Mesodermal cell (in vitro differentiated cells): Measurements from ENCODE around the gene FOXN3.

Experiments used
- H3K27ac ChIP-seq: 2 replicates; pipeline ENCODE4 v1.7.0; 2013; ENCODE audit warnings: mild to moderate bottlenecking, low read depth, low read length, moderate library complexity; ENCODE audit not compliant: severe bottlenecking
- H3K36me3 ChIP-seq: 2 replicates; pipeline ENCODE4 v1.7.1; 2013; ENCODE audit warnings: mild to moderate bottlenecking, low read length, moderate library complexity; ENCODE audit not compliant: control insufficient read depth, insufficient read depth
- H3K4me1 ChIP-seq: one replicate; pipeline ENCODE4 v1.7.1; 2013; ENCODE audit warnings: mild to moderate bottlenecking, low read length; ENCODE audit not compliant: insufficient read depth, control insufficient read depth, poor library complexity, severe bottlenecking
- H3K4me3 ChIP-seq: 2 replicates; pipeline ENCODE4 v1.7.0; 2013; ENCODE audit warnings: low read length, control low read depth, mild to moderate bottlenecking; ENCODE audit not compliant: insufficient read depth, poor library complexity, severe bottlenecking; ENCODE audit errors: extremely low read depth
- H3K9me3 ChIP-seq: 2 replicates; pipeline ENCODE4 v1.7.1; 2013; ENCODE audit warnings: mild to moderate bottlenecking, low read length, moderate library complexity; ENCODE audit not compliant: control insufficient read depth
- WGBS, 2 experiments: methylation state at CpG; one replicate each; pipeline ENCODE4 v1.1.5; 2013; ENCODE audit warnings: missing lambda C conversion rate in 2 of 2; ENCODE audit not compliant: insufficient coverage in 2 of 2; 5-methylcytosine and 5-hydroxymethylcytosine counted together

FOXN3 gene

GRCh38 chr14:89315493-89316470 lies 101.3 kb downstream of the FOXN3 start:
- H3K9me3 ChIP-seq: peaks cover 13% of the 10 kb centered on the region
- H3K4me1 ChIP-seq: no peaks in the 10 kb centered on the region
- WGBS, 2 experiments: 88 to 93% methylated on average over 7 to 9 of the region's 10 CpGs
- no peak overlapping the region for H3K4me3 ChIP-seq
- peaks cover 18% of the 10 kb centered on the region for H3K36me3 ChIP-seq
- no peak overlapping the region for H3K27ac ChIP-seq

- no peak overlapping the region for H3K27ac ChIP-seq
- H3K4me1 ChIP-seq: no peaks in the 10 kb centered on the region
- H3K9me3 ChIP-seq: peaks cover 9% of the 10 kb centered on the region
- H3K4me3 ChIP-seq: no peak overlapping the region
- H3K36me3 ChIP-seq: peaks cover 15% of the 10 kb centered on the region
- WGBS, 2 experiments: 78% methylated on average over 1 of the region's 2 CpGs; no CpG with 5 or more reads in 1 of the 2 experiments
These were observed 102.8 kb downstream of the FOXN3 start for GRCh38 chr14:89314274-89314673.

- H3K27ac ChIP-seq: no peak overlapping the region
- WGBS, 2 experiments: 100% methylated on average over 3 to 4 of the region's 5 CpGs
- no peak overlapping the region for H3K4me3 ChIP-seq
- peaks cover 5% of the 10 kb centered on the region for H3K9me3 ChIP-seq
- no peaks in the 10 kb centered on the region for H3K4me1 ChIP-seq
- H3K36me3 ChIP-seq: peaks cover 13% of the 10 kb centered on the region
These were observed 104.1 kb downstream of the FOXN3 start for GRCh38 chr14:89312932-89313331.

- H3K27ac ChIP-seq: no peak overlapping the region
- peaks cover 5% of the 10 kb centered on the region for H3K36me3 ChIP-seq
- H3K4me3 ChIP-seq: no peak overlapping the region
- H3K4me1 ChIP-seq: peaks cover 5% of the 10 kb centered on the region
- WGBS, 2 experiments: 72 to 81% methylated on average over 7 to 9 of the region's 9 CpGs
- H3K9me3 ChIP-seq: peaks cover 5% of the 10 kb centered on the region
These were observed 106.8 kb downstream of the FOXN3 start for GRCh38 chr14:89310211-89310610.

- no peak overlapping the region for H3K4me3 ChIP-seq
- WGBS, 2 experiments: 88 to 90% methylated on average over 10 of the region's 11 CpGs
- peaks cover 10% of the 10 kb centered on the region for H3K4me1 ChIP-seq
- H3K36me3 ChIP-seq: peaks cover 5% of the 10 kb centered on the region
- peaks cover 5% of the 10 kb centered on the region for H3K9me3 ChIP-seq
- H3K27ac ChIP-seq: no peak overlapping the region
These were observed 107.3 kb downstream of the FOXN3 start for GRCh38 chr14:89309670-89310177.

GRCh38 chr14:89308232-89308959 lies 108.6 kb downstream of the FOXN3 start:
- no peak overlapping the region for H3K4me3 ChIP-seq
- H3K36me3 ChIP-seq: peaks cover under 1% of the 10 kb centered on the region
- peaks cover under 1% of the 10 kb centered on the region for H3K9me3 ChIP-seq
- no peak overlapping the region for H3K27ac ChIP-seq
- WGBS, 2 experiments: 86 to 94% methylated on average over 9 to 10 of the region's 10 CpGs
- H3K4me1 ChIP-seq: peaks cover 23% of the 10 kb centered on the region

GRCh38 chr14:89307409-89307808 lies 109.6 kb downstream of the FOXN3 start:
- WGBS, 2 experiments: 80 to 84% methylated on average over 8 of the region's 8 CpGs
- Histone ChIP-seq H3K36me3 (no peaks in the 10 kb centered on the region), H3K9me3 (no peaks in the 10 kb centered on the region), H3K4me1 (peaks cover 32% of the 10 kb centered on the region), H3K27ac (no peak overlapping the region), H3K4me3 (no peak overlapping the region)

- Histone ChIP-seq H3K4me3 (no peak overlapping the region), H3K27ac (peak overlapping the region; percentile 99)
- 89 to 90% methylated on average over 14 of the region's 16 CpGs for WGBS, 2 experiments
These were observed 111.9 kb downstream of the FOXN3 start for GRCh38 chr14:89304972-89305703.

GRCh38 chr14:89304561-89304960 lies 112.5 kb downstream of the FOXN3 start:
- Histone ChIP-seq H3K36me3 (no peaks in the 10 kb centered on the region), H3K4me1 (peaks cover 38% of the 10 kb centered on the region), H3K4me3 (no peak overlapping the region), H3K27ac (peak overlapping the region; percentile 99), H3K9me3 (no peaks in the 10 kb centered on the region)
- WGBS, 2 experiments: 85 to 92% methylated on average over 2 to 3 of the region's 6 CpGs

More at GRCh38 chr14:89304972-89305703, 111.9 kb downstream of the FOXN3 start:
- Histone ChIP-seq H3K9me3 (no peaks in the 10 kb centered on the region), H3K4me1 (peaks cover 38% of the 10 kb centered on the region), H3K36me3 (no peaks in the 10 kb centered on the region)
